ENCODE results near the gene SCARB1. TPM values are rescaled to one million over a fixed set of nuclear protein-coding genes. Genes with fewer than 3 reads are reported as not detected.

The SCARB1 gene
- total and polyA plus RNA-seq, 4 experiments from 2014 or later: 1.5 to 2.6 (median 1.9) TPM

GRCh38 chr12:124753228-124753591 lies 110.5 kb downstream of the SCARB1 start:
- Mint-ChIP-seq H3K4me1 (peaks cover 3 to 10% (median 7%) of the 10 kb centered on the region in 4 donors), H3K27me3 (peaks cover 2% of the 10 kb centered on the region in 2 donors), H3K9me3 (peaks cover 0 to 9% (median 1%) of the 10 kb centered on the region in 8 donors), H3K27ac (no peak overlapping the region), H3K4me3 (no peak overlapping the region), H3K36me3 (no peaks in the 10 kb centered on the region)
- Histone ChIP-seq H3K4me3 (ENCODE audit: low read length in 2 of 2) (no peak overlapping the region), H3K36me3 (ENCODE audit: insufficient read depth, low read length) (no peaks in the 10 kb centered on the region), H3K9me3 (ENCODE audit: control insufficient read depth in 1 of 2, low read length in 2 of 2) (no peaks in the 10 kb centered on the region), H3K27ac (ENCODE audit: low read depth, low read length) (no peak overlapping the region), H3K27me3 (ENCODE audit: insufficient read depth, low read length) (no peaks in the 10 kb centered on the region), H3K4me1 (ENCODE audit: insufficient read depth, low read length) (no peaks in the 10 kb centered on the region)
- DNase-seq: no peak
- ChIA-PET CTCF (ENCODE audit: partially characterized antibody) (interaction anchor here (1.4 kb wide), 1 partner anchor 11 kb away, joined by 3 read pairs; no protein-coding TSS in a partner anchor), POLR2A (ENCODE audit: partially characterized antibody) (no interaction called here)
- intact Hi-C loops (cut with micrococcal nuclease): no loop called here

GRCh38 chr12:124752437-124753227 lies 111.0 kb downstream of the SCARB1 start:
- Mint-ChIP-seq H3K9me3 (peaks cover 0 to 9% (median 1%) of the 10 kb centered on the region in 8 donors), H3K4me3 (no peak overlapping the region), H3K27me3 (peaks cover 2% of the 10 kb centered on the region in 2 donors), H3K4me1 (peaks cover 3 to 10% (median 7%) of the 10 kb centered on the region in 4 donors), H3K36me3 (no peaks in the 10 kb centered on the region), H3K27ac (no peak overlapping the region)
- POLR2A ChIA-PET (ENCODE audit: partially characterized antibody): no interaction called here
- no peaks in the 10 kb centered on the region for H3K27me3 ChIP-seq (ENCODE audit: insufficient read depth, low read length)
- no peak overlapping the region for H3K4me3 ChIP-seq (ENCODE audit: low read length in 2 of 2)
- DNase-seq: no peak
- CTCF ChIA-PET (ENCODE audit: partially characterized antibody): interaction anchor here (1.5 kb wide), 1 partner anchor 20 kb away, joined by 3 read pairs; no protein-coding TSS in a partner anchor
- no peak overlapping the region for H3K27ac ChIP-seq (ENCODE audit: low read depth, low read length)
- intact Hi-C loops (cut with micrococcal nuclease): no loop called here
- no peaks in the 10 kb centered on the region for H3K4me1 ChIP-seq (ENCODE audit: insufficient read depth, low read length)
- H3K36me3 ChIP-seq (ENCODE audit: insufficient read depth, low read length): no peaks in the 10 kb centered on the region
- no peaks in the 10 kb centered on the region for H3K9me3 ChIP-seq (ENCODE audit: control insufficient read depth in 1 of 2, low read length in 2 of 2)

GRCh38 chr12:124751654-124752355 lies 111.9 kb downstream of the SCARB1 start:
- no peaks in the 10 kb centered on the region for H3K36me3 ChIP-seq (ENCODE audit: insufficient read depth, low read length)
- H3K4me1 ChIP-seq (ENCODE audit: insufficient read depth, low read length): no peaks in the 10 kb centered on the region
- no peak overlapping the region for H3K4me3 ChIP-seq (ENCODE audit: low read length in 2 of 2)
- H3K27ac Mint-ChIP-seq: no peak overlapping the region
- no peaks in the 10 kb centered on the region for H3K36me3 Mint-ChIP-seq
- H3K9me3 Mint-ChIP-seq: peaks cover 0 to 6% (median 0%) of the 10 kb centered on the region in 8 donors
- peaks cover 3 to 10% (median 7%) of the 10 kb centered on the region in 4 donors for H3K4me1 Mint-ChIP-seq
- DNase-seq: no peak
- no peaks in the 10 kb centered on the region for H3K27me3 ChIP-seq (ENCODE audit: insufficient read depth, low read length)
- no peak overlapping the region for H3K4me3 Mint-ChIP-seq
- H3K27me3 Mint-ChIP-seq: peaks cover 2% of the 10 kb centered on the region in 2 donors
- intact Hi-C loops (cut with micrococcal nuclease): no loop called here
- no peaks in the 10 kb centered on the region for H3K9me3 ChIP-seq (ENCODE audit: control insufficient read depth in 1 of 2, low read length in 2 of 2)
- POLR2A ChIA-PET (ENCODE audit: partially characterized antibody): no interaction called here
- H3K27ac ChIP-seq (ENCODE audit: low read depth, low read length): no peak overlapping the region
- CTCF ChIA-PET (ENCODE audit: partially characterized antibody): interaction anchor here (1.0 to 1.5 kb wide), 3 partner anchors 18 to 20 kb away, joined by 3 read pairs; no protein-coding TSS in a partner anchor

GRCh38 chr12:124750787-124751471 lies 112.7 kb downstream of the SCARB1 start:
- intact Hi-C loops (cut with micrococcal nuclease): no loop called here
- H3K27ac Mint-ChIP-seq: no peak overlapping the region
- H3K36me3 Mint-ChIP-seq: no peaks in the 10 kb centered on the region
- no peak for DNase-seq
- peaks cover 0 to 5% (median 0%) of the 10 kb centered on the region in 8 donors for H3K9me3 Mint-ChIP-seq
- no peaks in the 10 kb centered on the region for H3K27me3 ChIP-seq (ENCODE audit: insufficient read depth, low read length)
- POLR2A ChIA-PET (ENCODE audit: partially characterized antibody): no interaction called here
- H3K4me3 Mint-ChIP-seq: no peak overlapping the region
- peaks cover 3 to 15% (median 7%) of the 10 kb centered on the region in 4 donors for H3K4me1 Mint-ChIP-seq
- peaks cover 0 to 2% of the 10 kb centered on the region in 2 donors for H3K27me3 Mint-ChIP-seq
- H3K4me1 ChIP-seq (ENCODE audit: insufficient read depth, low read length): no peaks in the 10 kb centered on the region
- H3K36me3 ChIP-seq (ENCODE audit: insufficient read depth, low read length): no peaks in the 10 kb centered on the region
- H3K4me3 ChIP-seq (ENCODE audit: low read length in 2 of 2): no peak overlapping the region
- no peaks in the 10 kb centered on the region for H3K9me3 ChIP-seq (ENCODE audit: control insufficient read depth in 1 of 2, low read length in 2 of 2)
- H3K27ac ChIP-seq (ENCODE audit: low read depth, low read length): no peak overlapping the region
- CTCF ChIA-PET (ENCODE audit: partially characterized antibody): interaction anchor here (1.0 to 1.5 kb wide), 3 partner anchors 18 to 21 kb away, joined by 3 read pairs; no protein-coding TSS in a partner anchor

- H3K4me3 ChIP-seq (ENCODE audit: low read length in 2 of 2): no peak overlapping the region
Measured at GRCh38 chr12:124750149-124750656, 113.5 kb downstream of the SCARB1 start.

GRCh38 chr12:124749725-124750124 lies 113.9 kb downstream of the SCARB1 start:
- DNase-seq: no peak
- no peak overlapping the region for H3K4me3 ChIP-seq (ENCODE audit: low read length in 2 of 2)
- ChIA-PET POLR2A (ENCODE audit: partially characterized antibody) (no interaction called here), CTCF (ENCODE audit: partially characterized antibody) (interaction anchor here (0.7 to 1.3 kb wide), 2 partner anchors 16 to 53 kb away, joined by 3 read pairs; no protein-coding TSS in a partner anchor)
- H3K36me3 ChIP-seq (ENCODE audit: insufficient read depth, low read length): no peaks in the 10 kb centered on the region
- H3K9me3 ChIP-seq (ENCODE audit: control insufficient read depth in 1 of 2, low read length in 2 of 2): no peaks in the 10 kb centered on the region
- Mint-ChIP-seq H3K27me3 (peaks cover 3 to 4% of the 10 kb centered on the region in 2 donors), H3K4me1 (peaks cover 0 to 13% (median 2%) of the 10 kb centered on the region in 4 donors), H3K27ac (no peak overlapping the region), H3K9me3 (peaks cover 0 to 5% (median 0%) of the 10 kb centered on the region in 8 donors), H3K36me3 (no peaks in the 10 kb centered on the region), H3K4me3 (no peak overlapping the region)
- intact Hi-C loops (cut with micrococcal nuclease): no loop called here
- H3K27ac ChIP-seq (ENCODE audit: low read depth, low read length): no peak overlapping the region
- no peaks in the 10 kb centered on the region for H3K27me3 ChIP-seq (ENCODE audit: insufficient read depth, low read length)
- H3K4me1 ChIP-seq (ENCODE audit: insufficient read depth, low read length): no peaks in the 10 kb centered on the region

More at GRCh38 chr12:124750149-124750656, 113.5 kb downstream of the SCARB1 start:
- Histone ChIP-seq H3K36me3 (ENCODE audit: insufficient read depth, low read length) (no peaks in the 10 kb centered on the region), H3K27me3 (ENCODE audit: insufficient read depth, low read length) (no peaks in the 10 kb centered on the region), H3K9me3 (ENCODE audit: control insufficient read depth in 1 of 2, low read length in 2 of 2) (no peaks in the 10 kb centered on the region), H3K27ac (ENCODE audit: low read depth, low read length) (no peak overlapping the region), H3K4me1 (ENCODE audit: insufficient read depth, low read length) (no peaks in the 10 kb centered on the region)
- POLR2A ChIA-PET (ENCODE audit: partially characterized antibody): no interaction called here
- CTCF ChIA-PET (ENCODE audit: partially characterized antibody): interaction anchor here (1.3 kb wide), 1 partner anchor 16 kb away, joined by 3 read pairs; no protein-coding TSS in a partner anchor
- Mint-ChIP-seq H3K4me3 (no peak overlapping the region), H3K4me1 (peaks cover 3 to 15% (median 4%) of the 10 kb centered on the region in 4 donors), H3K27ac (no peak overlapping the region), H3K36me3 (no peaks in the 10 kb centered on the region), H3K9me3 (peaks cover 0 to 5% (median 0%) of the 10 kb centered on the region in 8 donors), H3K27me3 (peaks cover 2 to 4% of the 10 kb centered on the region in 2 donors)
- intact Hi-C loops (cut with micrococcal nuclease): no loop called here
- DNase-seq: no peak

Data from CD4-positive, alpha-beta memory T cell (primary cell).